SK-N-SH (cell line): ENCODE measurements around the gene SLAMF6. TPM values are rescaled to one million over a fixed set of nuclear protein-coding genes. Genes with fewer than 3 reads are reported as not detected.

Experiments used
- CTCF ChIA-PET: fragments of 300-600, 350-600 bp; formaldehyde crosslinking; extraction: SDS; loops from one replicate; lab custom pipeline; 2021; lab: Yijun Ruan, JAX
- POLR2A ChIA-PET: fragments of 350-600 bp; sonication (Branson Sonifier 250); formaldehyde crosslinking; extraction: SDS; loops from one replicate; lab custom pipeline; 2020; ENCODE audit warnings: antibody characterized with exemption, inconsistent platforms; lab: Yijun Ruan, JAX
- DNase-seq: peaks from one replicate; pipeline ENCODE4 v3.0.0; 2012
- H2AFZ ChIP-seq: fragments of 200-600 bp; sonication (generic); 2 replicates; pipeline ENCODE4 v1.8.1; 2016; ENCODE audit warnings: antibody characterized with exemption, mild to moderate bottlenecking, low read depth
- H3F3A ChIP-seq: fragments of 200-600 bp; sonication (generic); replicated peaks from 2 replicates; pipeline ENCODE3; 2016; ENCODE audit warnings: antibody characterized with exemption, mild to moderate bottlenecking; ENCODE audit not compliant: insufficient read depth
- H3K27ac ChIP-seq, 2 experiments: fragments of 200-500 bp in 1 of 2; fragments of 200-600 bp in 1 of 2; sonication (Bioruptor generic) in 1 of 2; sonication (generic), shearing (Covaris generic) in 1 of 2; 2 replicates each; pipeline versions ENCODE4 v1.5.1 to v1.6.1; 2014 to 2016; ENCODE audit warnings: low read depth in 2 of 2, inconsistent platforms in 1 of 2, low read length in 1 of 2, mild to moderate bottlenecking in 1 of 2, mixed read lengths in 1 of 2
- H3K27me3 ChIP-seq: fragments of 200-600 bp; sonication (generic), shearing (Covaris generic); 2 replicates; pipeline ENCODE4 v1.6.1; 2016; ENCODE audit warnings: mixed run types; ENCODE audit not compliant: insufficient read depth
- H3K36me3 ChIP-seq, 2 experiments: fragments of 200-500 bp in 1 of 2; fragments of 200-600 bp in 1 of 2; sonication (Bioruptor generic) in 1 of 2; sonication (generic) in 1 of 2; replicated peaks in 1 of 2; 2 replicates each; pipeline versions ENCODE3 to v1.5.1; 2014 to 2016; ENCODE audit warnings: low read length in 1 of 2, mild to moderate bottlenecking in 1 of 2; ENCODE audit not compliant: insufficient read depth in 2 of 2, control insufficient read depth in 1 of 2
- H3K4me1 ChIP-seq, 2 experiments: fragments of 200-500 bp in 1 of 2; fragments of 200-600 bp in 1 of 2; sonication (Bioruptor generic) in 1 of 2; sonication (generic), shearing (Covaris generic) in 1 of 2; 2 replicates each; pipeline versions ENCODE4 v1.5.1 to v1.6.1; 2014 to 2016; ENCODE audit warnings: low read depth in 1 of 2, low read length in 1 of 2, mixed run types in 1 of 2; ENCODE audit not compliant: insufficient read depth in 2 of 2, control insufficient read depth in 1 of 2
- H3K4me2 ChIP-seq: fragments of 200-600 bp; sonication (generic), shearing (Covaris generic); 2 replicates; pipeline ENCODE4 v1.6.1; 2017; ENCODE audit warnings: mixed run types
- H3K4me3 ChIP-seq, 2 experiments: fragments of 200-500 bp in 1 of 2; fragments of 200-600 bp in 1 of 2; sonication (Bioruptor generic) in 1 of 2; sonication (generic), shearing (Covaris generic) in 1 of 2; 2 replicates each; pipeline versions ENCODE4 v1.5.1 to v1.8.1; 2014 to 2016; ENCODE audit warnings: low read depth in 2 of 2, inconsistent platforms in 1 of 2, low read length in 1 of 2, mild to moderate bottlenecking in 1 of 2, mixed read lengths in 1 of 2, moderate library complexity in 1 of 2
- H3K79me2 ChIP-seq: fragments of 200-600 bp; sonication (generic); 2 replicates; pipeline ENCODE4 v1.8.1; 2017; ENCODE audit warnings: mild to moderate bottlenecking; ENCODE audit not compliant: insufficient read depth
- H3K9ac ChIP-seq: fragments of 200-600 bp; sonication (generic); 2 replicates; pipeline ENCODE4 v1.6.1; 2017; ENCODE audit warnings: mixed run types
- H3K9me2 ChIP-seq: fragments of 200-600 bp; sonication (generic); 2 replicates; pipeline ENCODE4 v1.6.1; 2017; ENCODE audit warnings: mixed run types
- H3K9me3 ChIP-seq: fragments of 200-600 bp; sonication (generic); 2 replicates; pipeline ENCODE4 v1.6.1; 2017; ENCODE audit warnings: mixed run types, mild to moderate bottlenecking, moderate library complexity
- H4K20me1 ChIP-seq: fragments of 200-600 bp; sonication (generic); 2 replicates; pipeline ENCODE4 v1.6.1; 2017; ENCODE audit warnings: mild to moderate bottlenecking, mixed run types; ENCODE audit not compliant: insufficient read depth
- ELF1 ChIP-seq: IDR thresholded peaks from 2 replicates; pipeline ENCODE4 v1.4.0; 2012
- EP300 ChIP-seq, 2 experiments: IDR thresholded peaks; 2 replicates each; pipeline versions ENCODE4 v1.4.0 to v1.6.1; 2012; ENCODE audit warnings: borderline replicate concordance in 1 of 2, low read depth in 1 of 2, low read length in 1 of 2
- EZH2phosphoT487 ChIP-seq: fragments of 200-600 bp; sonication (generic); IDR thresholded peaks from 2 replicates; pipeline ENCODE4 v1.6.1; 2017; ENCODE audit warnings: low read depth, mixed run types, mild to moderate bottlenecking, antibody characterized with exemption, moderate library complexity, borderline replicate concordance
- FOSL2 ChIP-seq: IDR thresholded peaks from 2 replicates; pipeline ENCODE4 v1.4.0; 2012; ENCODE audit warnings: low read depth, mild to moderate bottlenecking, moderate library complexity, borderline replicate concordance
- FOXJ3 ChIP-seq: sonication (generic); formaldehyde crosslinking; IDR thresholded peaks from 2 replicates; pipeline ENCODE4 v1.5.1; 2020; ENCODE audit warnings: mild to moderate bottlenecking, missing genetic modification reagents
- FOXM1 ChIP-seq: IDR thresholded peaks from 2 replicates; pipeline ENCODE4 v1.4.0; 2012; ENCODE audit warnings: low read depth, mild to moderate bottlenecking
- GATA2 ChIP-seq: sonication (generic); formaldehyde crosslinking; IDR thresholded peaks from 2 replicates; pipeline ENCODE4 v1.5.0; 2020; ENCODE audit warnings: mild to moderate bottlenecking, missing genetic modification reagents
- MAX ChIP-seq: IDR thresholded peaks from 2 replicates; pipeline ENCODE4 v1.4.0; 2012; ENCODE audit warnings: low read depth
- MXI1 ChIP-seq: IDR thresholded peaks from 2 replicates; pipeline ENCODE4 v1.6.1; 2012; ENCODE audit warnings: mild to moderate bottlenecking, low read depth, low read length, improper control_type of control experiment
- POLR2AphosphoS5 ChIP-seq: IDR thresholded peaks from 2 replicates; pipeline ENCODE4 v1.6.1; 2012; ENCODE audit warnings: low read depth, low read length
- RFX5 ChIP-seq: IDR thresholded peaks from 2 replicates; pipeline ENCODE4 v1.6.1; 2012; ENCODE audit warnings: mild to moderate bottlenecking, improper control_type of control experiment, low read length
- SMC3 ChIP-seq: IDR thresholded peaks from 2 replicates; pipeline ENCODE4 v1.6.1; 2012; ENCODE audit warnings: low read depth, low read length, improper control_type of control experiment
- USF1 ChIP-seq: IDR thresholded peaks from 2 replicates; pipeline ENCODE4 v1.4.0; 2012; ENCODE audit warnings: low read depth, borderline replicate concordance
- YY1 ChIP-seq: IDR thresholded peaks from 2 replicates; pipeline ENCODE4 v1.4.0; 2012; ENCODE audit warnings: low read depth, mild to moderate bottlenecking
- WGBS: methylation state at CpG from one replicate; pipeline ENCODE4 v1.1.6; 2017; ENCODE audit warnings: low lambda C conversion rate; 5-methylcytosine and 5-hydroxymethylcytosine counted together
- polyA plus RNA-seq, 3 experiments: library from polyadenylated mRNA; depleted of rRNA; stranded (reverse); fragments of >200 nt; gene quantifications; 2 replicates each; pipeline ENCODE4 v1.2.3, GENCODE V29; 2012

SLAMF6 gene
- polyA plus RNA-seq, 1 of the 3 experiments (the other 2 are of a cell fraction), result not detected

GRCh38 chr1:160504651-160505050, 18.4 kb downstream of the SLAMF6 start:
- no peak overlapping the region for H2AFZ ChIP-seq
- H3K9ac ChIP-seq, result no peak overlapping the region
- TF ChIP-seq EP300 (IDR thresholded peaks at IDR 0.05; ENCODE audit: borderline replicate concordance in 1 of 2, low read depth in 1 of 2, low read length in 1 of 2) (no peak), GATA2 (CRISPR knock-in tag) (no peak), EZH2phosphoT487 (no peak), ELF1 (no peak), MAX (no peak), FOSL2 (no peak), USF1 (no peak)
- no peaks in the 10 kb centered on the region for H3K9me2 ChIP-seq
- no peak overlapping the region for H3K4me2 ChIP-seq
- no peaks in the 10 kb centered on the region for H3K36me3 ChIP-seq
- no peaks in the 10 kb centered on the region for H3K79me2 ChIP-seq
- 7% methylated on average over 2 of the region's 2 CpGs for WGBS
- DNase-seq, result no peak
- no peaks in the 10 kb centered on the region for H3K27me3 ChIP-seq
- H3F3A ChIP-seq, result no peaks in the 10 kb centered on the region
- POLR2A ChIA-PET, result no interaction called here
- no peaks in the 10 kb centered on the region for H3K9me3 ChIP-seq
- H3K27ac ChIP-seq, result no peak overlapping the region
- H3K4me3 ChIP-seq, result no peak overlapping the region
- CTCF ChIA-PET, result no interaction called here
- H4K20me1 ChIP-seq, result no peaks in the 10 kb centered on the region
- no peaks in the 10 kb centered on the region for H3K4me1 ChIP-seq

- Histone ChIP-seq H3K27me3 (no peaks in the 10 kb centered on the region), H3K27ac (no peak overlapping the region), H2AFZ (no peak overlapping the region), H3K4me2 (no peak overlapping the region), H3K9me2 (no peaks in the 10 kb centered on the region), H3F3A (no peaks in the 10 kb centered on the region), H4K20me1 (no peaks in the 10 kb centered on the region), H3K9me3 (no peaks in the 10 kb centered on the region), H3K36me3 (no peaks in the 10 kb centered on the region), H3K9ac (no peak overlapping the region), H3K4me3 (no peak overlapping the region), H3K79me2 (no peaks in the 10 kb centered on the region), H3K4me1 (no peaks in the 10 kb centered on the region)
- no peak for DNase-seq
- 43% methylated on average over 6 of the region's 6 CpGs for WGBS
- CTCF ChIA-PET, result no interaction called here
- POLR2A ChIA-PET, result no interaction called here
- no peak for TF ChIP-seq FOXJ3 (CRISPR knock-in tag)
- TF ChIP-seq SMC3, result no peak
- no peak for TF ChIP-seq POLR2AphosphoS5
- TF ChIP-seq RFX5, result no peak
- no peak for TF ChIP-seq YY1
- no peak for TF ChIP-seq FOXM1
- no peak for TF ChIP-seq ELF1
- no peak for TF ChIP-seq MXI1
- TF ChIP-seq GATA2 (CRISPR knock-in tag), result no peak
These were observed 20.0 kb downstream of the SLAMF6 start for GRCh38 chr1:160503087-160503486.
